Mucosa of stomach (tissue), 1 donor: Measurements from ENCODE around the gene SERGEF.

Experiments
- H3K27me3 ChIP-seq: one replicate; pipeline ENCODE4 v1.7.0; 2013; ENCODE audit warnings: mild to moderate bottlenecking, low read length; ENCODE audit not compliant: control insufficient read depth, insufficient read depth
- H3K36me3 ChIP-seq: one replicate; pipeline ENCODE4 v1.7.0; 2013; ENCODE audit warnings: low read length; ENCODE audit not compliant: control insufficient read depth, insufficient read depth
- H3K4me1 ChIP-seq: one replicate; pipeline ENCODE4 v1.7.0; 2013; ENCODE audit warnings: mild to moderate bottlenecking, low read length; ENCODE audit not compliant: control insufficient read depth, insufficient read depth
- H3K4me3 ChIP-seq: one replicate; pipeline ENCODE4 v1.7.0; 2013; ENCODE audit warnings: low read length
- H3K9ac ChIP-seq: one replicate; pipeline ENCODE4 v1.7.0; 2013; ENCODE audit warnings: mild to moderate bottlenecking, low read length, moderate library complexity
- H3K9me3 ChIP-seq: one replicate; pipeline ENCODE4 v1.7.0; 2013; ENCODE audit warnings: mild to moderate bottlenecking, low read length, moderate library complexity; ENCODE audit not compliant: control insufficient read depth
- donor health status: Pancreatic carcinoma.

The SERGEF gene

GRCh38 chr11:17743026-17743807 lies 269.6 kb downstream of the SERGEF start:
- H3K36me3 ChIP-seq = no peaks in the 10 kb centered on the region
- no peak overlapping the region for H3K4me3 ChIP-seq
- H3K4me1 ChIP-seq = no peaks in the 10 kb centered on the region
- H3K9me3 ChIP-seq = no peaks in the 10 kb centered on the region
- H3K27me3 ChIP-seq = peaks cover 23% of the 10 kb centered on the region
- H3K9ac ChIP-seq = no peak overlapping the region

GRCh38 chr11:17742019-17742418 lies 270.8 kb downstream of the SERGEF start:
- Histone ChIP-seq H3K4me3 (no peak overlapping the region), H3K9ac (no peak overlapping the region), H3K4me1 (no peaks in the 10 kb centered on the region), H3K36me3 (no peaks in the 10 kb centered on the region), H3K9me3 (no peaks in the 10 kb centered on the region), H3K27me3 (peaks cover 35% of the 10 kb centered on the region)

- no peaks in the 10 kb centered on the region for H3K9me3 ChIP-seq
Measured at GRCh38 chr11:17741487-17741886, 271.4 kb downstream of the SERGEF start.

GRCh38 chr11:17740649-17741235 lies 272.1 kb downstream of the SERGEF start:
- H3K4me1 ChIP-seq = no peaks in the 10 kb centered on the region
- H3K4me3 ChIP-seq = no peak overlapping the region
- no peak overlapping the region for H3K9ac ChIP-seq
- H3K36me3 ChIP-seq = no peaks in the 10 kb centered on the region
- H3K27me3 ChIP-seq = peaks cover 48% of the 10 kb centered on the region
- no peaks in the 10 kb centered on the region for H3K9me3 ChIP-seq

More at GRCh38 chr11:17741487-17741886, 271.4 kb downstream of the SERGEF start:
- Histone ChIP-seq H3K4me1 (no peaks in the 10 kb centered on the region), H3K4me3 (no peak overlapping the region), H3K27me3 (peaks cover 40% of the 10 kb centered on the region), H3K9ac (no peak overlapping the region), H3K36me3 (no peaks in the 10 kb centered on the region)

GRCh38 chr11:17739945-17740338 lies 272.9 kb downstream of the SERGEF start:
- Histone ChIP-seq H3K36me3 (no peaks in the 10 kb centered on the region), H3K4me3 (no peak overlapping the region), H3K27me3 (peaks cover 50% of the 10 kb centered on the region), H3K9ac (no peak overlapping the region), H3K9me3 (no peaks in the 10 kb centered on the region), H3K4me1 (no peaks in the 10 kb centered on the region)

GRCh38 chr11:17738151-17738973 lies 274.5 kb downstream of the SERGEF start:
- Histone ChIP-seq H3K4me3 (no peak overlapping the region), H3K27me3 (peaks cover 62% of the 10 kb centered on the region), H3K9ac (no peak overlapping the region), H3K9me3 (no peaks in the 10 kb centered on the region), H3K36me3 (no peaks in the 10 kb centered on the region), H3K4me1 (peaks cover 8% of the 10 kb centered on the region)
